ENCODE measurements around the gene ZNF407.

The ZNF407 gene

DNA sequence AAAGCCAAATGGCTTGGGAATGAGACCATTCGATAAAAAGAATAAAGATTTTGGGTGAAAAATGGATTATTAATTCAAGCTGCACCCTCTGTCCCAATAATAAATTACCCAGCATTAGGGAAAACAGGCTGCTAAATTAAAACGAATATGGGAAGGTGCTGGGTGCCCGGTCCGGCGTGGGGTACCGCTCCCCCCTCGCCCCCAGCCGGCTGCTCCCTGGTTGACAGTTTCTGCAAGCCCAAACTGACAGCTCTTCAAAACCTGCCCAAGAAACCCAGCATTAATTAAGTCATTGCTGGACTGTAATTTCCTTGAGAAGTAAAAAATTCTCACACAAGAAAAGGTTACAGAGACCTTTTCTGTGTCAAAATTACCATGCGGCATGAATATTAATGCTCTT, 512.6 kb downstream of the ZNF407 start:
- DNase-seq = no peak

DNA sequence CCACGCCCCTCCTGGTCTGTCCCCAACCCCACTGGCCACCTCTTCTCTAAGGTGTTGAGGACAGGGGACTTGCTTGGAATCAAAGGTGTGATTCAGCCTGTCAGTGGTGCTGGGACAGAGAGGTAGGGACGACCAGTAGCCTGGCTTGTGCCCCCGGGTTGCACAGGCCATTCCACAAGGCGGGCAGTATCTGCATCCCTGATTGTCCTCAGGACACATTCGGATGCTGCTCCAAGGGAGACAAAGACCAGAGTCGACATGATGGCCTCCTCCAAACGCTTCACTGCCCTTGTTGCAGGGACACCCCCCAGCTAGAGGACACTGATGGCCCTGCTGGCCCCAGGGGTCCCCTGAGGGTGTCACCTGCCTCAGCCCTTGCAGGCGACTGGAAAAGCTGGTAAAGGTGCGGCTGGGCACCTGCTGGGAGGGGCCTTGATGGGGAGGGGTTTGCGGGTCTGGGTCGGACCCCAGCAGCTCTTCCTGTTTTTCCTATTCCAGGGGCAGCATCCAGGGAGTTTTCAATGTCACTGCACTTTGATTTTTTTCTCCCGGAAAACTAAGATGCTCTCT, 513.3 kb downstream of the ZNF407 start:
- no peak for DNase-seq

DNA sequence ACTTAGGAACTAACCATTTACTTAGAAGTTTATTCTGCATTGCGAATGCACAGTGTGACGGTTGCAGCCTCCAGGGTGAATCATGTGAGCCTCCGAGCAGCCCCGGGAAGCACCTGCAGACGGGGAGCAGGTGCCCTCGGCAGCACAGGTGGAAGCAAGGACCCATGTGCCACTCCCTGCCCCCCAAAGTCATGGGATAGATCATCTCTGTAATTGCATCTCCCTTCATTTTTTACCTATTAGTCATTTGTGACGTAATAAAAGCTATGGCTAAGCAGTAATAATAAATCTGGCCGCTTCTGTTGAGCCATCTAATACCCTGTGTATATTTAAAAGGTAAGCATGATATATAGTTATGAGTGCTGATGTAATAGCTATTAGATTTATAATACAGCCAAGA, 514.1 kb downstream of the ZNF407 start:
- no peak for DNase-seq

DNA sequence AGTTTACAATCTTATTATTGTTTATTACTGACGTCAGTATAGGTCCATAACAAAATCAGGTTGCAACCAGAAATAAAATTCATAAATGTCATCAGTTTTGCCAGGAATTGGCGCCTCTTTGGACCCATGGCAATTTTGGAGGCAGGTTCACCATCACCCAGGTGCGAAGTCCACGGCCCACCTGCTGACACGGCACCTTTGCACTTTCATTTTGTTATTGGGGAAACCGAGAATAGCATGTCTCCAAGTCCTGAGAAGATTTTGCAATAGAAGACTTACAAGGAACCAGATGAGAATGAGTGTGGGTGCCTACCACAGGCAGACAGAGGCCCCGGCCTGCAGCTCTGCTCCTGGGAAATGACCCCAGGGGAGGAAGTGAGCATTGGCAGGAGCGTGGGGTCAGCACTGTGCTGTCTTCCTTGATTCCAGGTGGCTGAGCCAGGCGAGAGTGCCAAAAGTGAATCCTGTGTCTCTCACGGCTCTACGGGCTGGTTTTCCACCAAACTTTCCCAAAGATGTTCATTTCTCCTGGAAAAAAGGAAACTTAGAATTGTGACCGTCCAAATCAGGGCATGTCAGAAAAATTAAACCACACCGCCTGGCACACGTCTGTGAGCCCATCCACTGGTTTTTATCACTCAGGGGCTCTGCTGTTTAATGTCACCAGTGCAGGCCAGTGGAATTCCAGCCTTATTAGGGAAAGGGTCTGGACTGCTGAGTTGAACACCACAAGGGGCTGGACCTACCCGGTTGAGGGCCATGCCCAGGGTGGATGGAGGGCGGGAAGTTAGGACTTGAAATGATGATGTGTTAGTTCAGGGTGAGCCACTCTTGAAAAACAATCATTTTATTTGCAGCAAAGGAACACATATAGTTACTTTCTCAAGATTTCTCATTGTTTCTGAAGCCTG, 514.8 kb downstream of the ZNF407 start:
- DNase-seq = no peak

DNA sequence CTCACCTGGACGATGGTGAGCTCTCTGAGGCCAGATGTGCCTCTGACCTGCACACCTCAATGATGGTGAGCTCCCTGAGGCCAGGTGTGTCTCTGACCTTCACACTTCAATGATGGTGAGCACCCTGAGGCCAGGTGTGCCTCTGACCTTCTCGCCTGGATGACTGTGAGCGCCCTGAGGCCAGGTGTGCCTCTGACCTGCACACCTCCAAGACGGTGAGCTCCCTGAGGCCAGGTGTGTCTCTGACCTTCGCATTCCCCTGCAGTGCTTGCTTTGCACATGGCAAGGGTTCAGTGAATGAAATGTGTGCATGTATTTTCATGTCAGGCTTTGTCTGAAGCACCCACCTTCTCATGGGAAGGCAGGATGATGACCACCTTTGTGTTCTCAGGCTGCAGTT, 515.8 kb downstream of the ZNF407 start:
- no peak for DNase-seq

DNA sequence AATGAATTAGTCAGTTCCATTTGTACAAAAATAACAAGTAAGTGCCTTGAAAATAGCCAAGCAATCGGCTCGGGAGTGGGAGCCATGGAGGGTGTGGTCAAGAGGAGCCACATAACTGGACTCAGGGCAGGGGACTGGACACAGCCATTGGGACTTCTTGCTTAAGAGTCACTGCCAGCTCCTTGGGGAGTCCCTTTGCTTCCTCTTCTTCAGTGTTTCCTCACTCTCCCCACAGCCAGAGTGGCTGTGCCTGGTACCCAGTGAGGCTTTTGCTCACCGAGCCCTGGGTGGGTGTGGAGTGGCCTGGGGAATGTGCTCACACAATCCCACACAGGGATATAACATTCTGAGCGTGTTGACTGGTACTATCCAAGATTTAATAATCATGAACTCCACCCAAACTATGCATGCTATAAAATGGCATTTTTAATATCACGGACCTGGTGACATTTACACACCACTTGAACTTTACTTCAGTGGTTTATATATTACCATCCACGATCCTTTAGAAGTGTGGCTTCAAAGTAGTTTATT, 516.6 kb downstream of the ZNF407 start:
- DNase-seq = no peak

All from activated CD4-positive, alpha-beta T cell treated with anti-CD3 and anti-CD28 coated beads, Interleukin-2, amount 50 U/mL, for 4 hours (primary cell).